Lower leg skin (tissue), 4 donors: ENCODE measurements around the gene RABGAP1. TPM values are rescaled to one million over a fixed set of nuclear protein-coding genes. Genes with fewer than 3 reads are reported as not detected.

Experiments
- DNase-seq, 2 donors: peaks; one replicate each; pipeline ENCODE4 v3.0.0-alpha.2; 2019; ENCODE audit warnings: low spot score in 2 of 2
- H3K4me3 ChIP-seq: fragments of 200-600 bp; sonication (generic); 2 replicates; pipeline ENCODE4 v1.5.1; 2017; ENCODE audit warnings: mild to moderate bottlenecking, low read depth; ENCODE audit not compliant: poor library complexity, severe bottlenecking
- POLR2A ChIP-seq, 2 donors: fragments of 450-650 bp; IDR thresholded peaks; one replicate each; pipeline ENCODE4 v1.6.1; 2016 to 2017; ENCODE audit warnings: antibody characterized with exemption in 2 of 2, mild to moderate bottlenecking in 1 of 2, moderate library complexity in 1 of 2
- WGBS, 2 donors: methylation state at CpG; one replicate each; pipeline ENCODE4 v1.1.5; 2018; 5-methylcytosine and 5-hydroxymethylcytosine counted together
- intact Hi-C: fragments of 100-400 bp; cut with DNase I; formaldehyde crosslinking; loops from one replicate; pipeline ENCODE4 v1.15.0; 2023; ENCODE audit warnings: low total_unique reads
- total RNA-seq, 4 donors: library from RNA; depleted of rRNA; stranded (reverse); fragments of >200 nt; gene quantifications; one replicate each; pipeline ENCODE4 v1.1.0, GENCODE V29; 2016
- TF ChIP-seq, protein P1 (sequence below), 3 donors: fragments of 450-650 bp; IDR thresholded peaks; one replicate each; pipeline ENCODE4 v1.5.1; 2016; ENCODE audit warnings: antibody characterized with exemption in 3 of 3, mild to moderate bottlenecking in 3 of 3, moderate library complexity in 2 of 3

The RABGAP1 gene
- total RNA-seq, 4 donors from 2014 or later = 36.7 to 52.1 (median 45.4) TPM

DNA sequence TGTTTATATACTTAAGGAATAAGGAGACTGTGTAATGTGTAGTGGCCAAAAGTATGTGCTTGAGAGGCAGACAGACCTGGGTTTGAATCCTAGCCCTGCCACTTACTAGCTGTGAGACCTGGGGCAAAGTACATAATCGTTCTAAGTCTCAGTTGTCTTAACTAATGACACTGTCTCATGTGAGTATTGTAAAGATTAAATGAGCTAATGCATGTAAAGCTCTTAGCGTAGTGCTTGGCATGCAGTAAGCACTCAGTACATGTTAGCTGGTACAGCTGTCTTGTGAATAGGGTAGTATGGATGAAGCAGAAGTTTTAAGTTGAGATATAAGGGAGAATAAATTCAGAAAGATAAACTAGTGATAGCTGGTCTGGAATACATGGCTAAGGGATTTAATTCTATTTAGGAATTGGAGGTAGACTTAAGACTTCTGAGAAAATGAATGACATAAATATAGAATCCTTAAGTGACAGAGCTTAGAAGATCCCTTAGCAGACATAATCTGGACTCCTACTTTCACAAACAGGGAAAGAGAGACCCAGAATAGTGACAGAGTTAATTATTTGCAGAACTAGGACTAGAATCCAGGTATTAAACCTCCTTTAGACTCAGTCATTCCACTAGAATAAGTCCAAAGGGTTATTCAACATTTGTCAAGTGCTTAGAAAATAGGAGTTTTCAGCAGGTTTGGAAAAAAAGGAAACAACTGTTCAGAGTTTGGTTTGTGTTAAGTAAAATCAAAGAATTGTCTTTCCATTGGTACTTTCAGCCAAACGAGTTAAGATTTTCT is 105.8 kb downstream of the RABGAP1 start:
- intact Hi-C loops = no loop called here
- WGBS, 2 donors = 83 to 84% methylated on average over 3 of the region's 3 CpGs
- no peak for DNase-seq

DNA sequence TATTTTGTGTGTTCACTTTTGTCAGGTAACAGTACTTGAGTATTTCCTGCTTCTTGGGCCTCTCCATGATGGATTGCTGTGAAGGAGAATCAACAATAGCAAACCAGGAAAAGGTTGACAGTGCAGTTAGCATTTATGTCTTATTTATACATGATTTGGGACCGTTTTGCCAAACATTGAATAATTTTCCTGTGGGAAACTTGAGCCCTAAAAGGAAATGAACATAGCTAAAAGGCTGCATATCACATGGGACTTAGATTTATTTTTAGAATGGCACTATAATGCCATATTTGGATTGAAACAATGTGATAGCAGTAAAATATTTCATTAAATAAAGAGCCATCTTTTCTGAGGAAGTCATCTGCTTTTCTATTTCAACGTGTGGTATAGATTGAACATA is 107.9 kb downstream of the RABGAP1 start:
- TF ChIP-seq POLR2A (IDR thresholded peaks at IDR 0.05) = no peak
- TF ChIP-seq, protein P1, sequence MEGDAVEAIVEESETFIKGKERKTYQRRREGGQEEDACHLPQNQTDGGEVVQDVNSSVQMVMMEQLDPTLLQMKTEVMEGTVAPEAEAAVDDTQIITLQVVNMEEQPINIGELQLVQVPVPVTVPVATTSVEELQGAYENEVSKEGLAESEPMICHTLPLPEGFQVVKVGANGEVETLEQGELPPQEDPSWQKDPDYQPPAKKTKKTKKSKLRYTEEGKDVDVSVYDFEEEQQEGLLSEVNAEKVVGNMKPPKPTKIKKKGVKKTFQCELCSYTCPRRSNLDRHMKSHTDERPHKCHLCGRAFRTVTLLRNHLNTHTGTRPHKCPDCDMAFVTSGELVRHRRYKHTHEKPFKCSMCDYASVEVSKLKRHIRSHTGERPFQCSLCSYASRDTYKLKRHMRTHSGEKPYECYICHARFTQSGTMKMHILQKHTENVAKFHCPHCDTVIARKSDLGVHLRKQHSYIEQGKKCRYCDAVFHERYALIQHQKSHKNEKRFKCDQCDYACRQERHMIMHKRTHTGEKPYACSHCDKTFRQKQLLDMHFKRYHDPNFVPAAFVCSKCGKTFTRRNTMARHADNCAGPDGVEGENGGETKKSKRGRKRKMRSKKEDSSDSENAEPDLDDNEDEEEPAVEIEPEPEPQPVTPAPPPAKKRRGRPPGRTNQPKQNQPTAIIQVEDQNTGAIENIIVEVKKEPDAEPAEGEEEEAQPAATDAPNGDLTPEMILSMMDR (IDR thresholded peaks at IDR 0.05) = no peak
- 21 to 22% methylated on average over 2 of the region's 2 CpGs for WGBS, 2 donors
- intact Hi-C loops = no loop called here
- DNase-seq = no peak
- H3K4me3 ChIP-seq = no peak overlapping the region

More for the DNA sequence above, 105.8 kb downstream of the RABGAP1 start:
- TF ChIP-seq POLR2A (IDR thresholded peaks at IDR 0.05) = no peak
- TF ChIP-seq, protein P1 (IDR thresholded peaks at IDR 0.05) = no peak
- no peak overlapping the region for H3K4me3 ChIP-seq

DNA sequence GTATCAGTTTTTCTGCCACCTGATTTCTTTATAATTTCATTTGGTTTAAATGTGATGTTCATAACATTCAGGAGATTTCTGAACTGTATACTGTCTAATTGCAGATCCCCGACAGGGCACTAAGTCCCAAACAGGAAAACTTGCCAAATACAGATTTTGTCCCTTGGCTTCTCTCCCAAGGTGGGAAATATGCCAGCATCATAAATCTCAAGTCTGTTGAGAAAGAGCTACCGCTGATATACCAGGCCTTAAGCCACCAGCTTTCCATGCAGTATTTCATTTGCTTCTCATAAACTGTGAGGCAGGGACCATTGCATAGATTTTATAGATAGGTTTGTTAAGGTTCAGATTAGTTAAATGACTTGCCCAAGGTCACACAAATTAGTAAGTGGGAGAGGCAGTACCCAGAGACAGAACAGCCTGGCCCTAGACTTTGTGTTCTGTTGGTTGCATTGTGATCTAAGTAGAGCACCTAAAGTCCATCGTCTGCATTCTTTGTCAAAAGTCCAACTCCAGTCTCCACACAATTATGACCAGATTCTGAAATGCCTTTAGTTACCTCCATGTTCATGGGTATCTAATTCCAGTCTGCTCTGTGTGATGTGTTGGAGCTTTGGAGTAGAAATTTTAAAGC is 108.9 kb downstream of the RABGAP1 start:
- DNase-seq = no peak
- WGBS, 2 donors = 27 to 30% methylated on average over 3 of the region's 3 CpGs
- intact Hi-C loops = no loop called here
- no peak overlapping the region for H3K4me3 ChIP-seq
- TF ChIP-seq, protein P1 (IDR thresholded peaks at IDR 0.05) = no peak
- TF ChIP-seq POLR2A (IDR thresholded peaks at IDR 0.05) = no peak

GRCh38 chr9:123053046-123053445 is 112.2 kb downstream of the RABGAP1 start:
- no peak for DNase-seq
- no peak overlapping the region for H3K4me3 ChIP-seq
- intact Hi-C loops = no loop called here
- TF ChIP-seq, protein P1 (IDR thresholded peaks at IDR 0.05) = no peak
- no peak for TF ChIP-seq POLR2A (IDR thresholded peaks at IDR 0.05)

- TF ChIP-seq, protein P1 (IDR thresholded peaks at IDR 0.05) = no peak
- no peak for TF ChIP-seq POLR2A (IDR thresholded peaks at IDR 0.05)
- WGBS, 2 donors = 51 to 53% methylated on average over 2 of the region's 2 CpGs
- no peak overlapping the region for H3K4me3 ChIP-seq
- no peak for DNase-seq
- intact Hi-C loops = no loop called here
Measured at GRCh38 chr9:123053711-123054110, 112.9 kb downstream of the RABGAP1 start.
